OCI-LY3 (cell line): ENCODE results near the gene CEP57L1.

Experiments used
- H2AFZ ChIP-seq: fragments of 200-600, 300-600 bp; shearing (Covaris generic); 2 replicates; pipeline ENCODE4 v1.6.0; 2014; ENCODE audit warnings: antibody characterized with exemption, low read depth, low read length
- H3K27ac ChIP-seq: fragments of 200-600, 300-600 bp; sonication (generic); 2 replicates; pipeline ENCODE4 v1.5.1; 2014; ENCODE audit warnings: mild to moderate bottlenecking, low read length, moderate library complexity, mixed read lengths
- H3K27me3 ChIP-seq: fragments of 200-600, 300-600 bp; sonication (generic); 2 replicates; pipeline ENCODE4 v1.6.1; 2014; ENCODE audit warnings: low read depth, low read length, mixed read lengths
- H3K36me3 ChIP-seq: fragments of 200-600, 300-600 bp; sonication (generic); replicated peaks from 2 replicates; pipeline ENCODE3; 2014; ENCODE audit warnings: low read depth, low read length, mixed read lengths
- H3K4me1 ChIP-seq: fragments of 300-600, 200-600 bp; sonication (generic); 2 replicates; pipeline ENCODE4 v1.6.1; 2014; ENCODE audit warnings: low read length, mixed read lengths
- H3K4me2 ChIP-seq: fragments of 200-600, 300-600 bp; sonication (generic); 2 replicates; pipeline ENCODE4 v1.6.1; 2014; ENCODE audit warnings: low read length, mixed read lengths
- H3K4me3 ChIP-seq: fragments of 300-600, 200-600 bp; sonication (generic); 2 replicates; pipeline ENCODE4 v1.5.1; 2014; ENCODE audit warnings: antibody characterized with exemption, mild to moderate bottlenecking, low read length, moderate library complexity
- H3K79me2 ChIP-seq: fragments of 300-600, 200-600 bp; shearing (Covaris generic); 2 replicates; pipeline ENCODE4 v1.6.1; 2014; ENCODE audit warnings: mild to moderate bottlenecking, low read length, mixed read lengths
- H3K9ac ChIP-seq: fragments of 300-600, 200-600 bp; shearing (Covaris generic); 2 replicates; pipeline ENCODE4 v1.6.0; 2014; ENCODE audit warnings: mild to moderate bottlenecking, low read length, moderate library complexity
- H3K9me3 ChIP-seq: fragments of 200-600, 300-600 bp; shearing (Covaris generic); 2 replicates; pipeline ENCODE4 v1.6.1; 2014; ENCODE audit warnings: low read length, mixed read lengths; ENCODE audit not compliant: insufficient read depth
- H4K20me1 ChIP-seq: fragments of 200-600, 300-600 bp; sonication (generic); 2 replicates; pipeline ENCODE4 v1.6.1; 2016; ENCODE audit warnings: low read length, mixed read lengths; ENCODE audit not compliant: insufficient read depth
- CTCF ChIP-seq: fragments of 200-600, 300-600 bp; sonication (generic); IDR thresholded peaks from 2 replicates; pipeline ENCODE4 v1.5.1; 2014; ENCODE audit warnings: antibody characterized with exemption, low read length, low read depth
- EZH2phosphoT487 ChIP-seq: fragments of 200-600 bp; shearing (Covaris generic); IDR thresholded peaks from 2 replicates; pipeline ENCODE4 v1.6.1; 2018; ENCODE audit warnings: antibody characterized with exemption, mixed run types, low read depth

Gene CEP57L1

GRCh38 chr6:109091314-109092024, 3.8 kb upstream of the CEP57L1 start:
- Histone ChIP-seq H3K9ac (no peak overlapping the region), H3K4me2 (no peak overlapping the region), H4K20me1 (no peaks in the 10 kb centered on the region), H3K27me3 (no peaks in the 10 kb centered on the region), H3K27ac (no peak overlapping the region), H3K4me3 (no peak overlapping the region), H3K36me3 (no peaks in the 10 kb centered on the region), H2AFZ (no peak overlapping the region), H3K4me1 (peaks cover 15% of the 10 kb centered on the region), H3K79me2 (no peaks in the 10 kb centered on the region), H3K9me3 (no peaks in the 10 kb centered on the region)
- TF ChIP-seq EZH2phosphoT487: no peak
- TF ChIP-seq CTCF: no peak

DNA sequence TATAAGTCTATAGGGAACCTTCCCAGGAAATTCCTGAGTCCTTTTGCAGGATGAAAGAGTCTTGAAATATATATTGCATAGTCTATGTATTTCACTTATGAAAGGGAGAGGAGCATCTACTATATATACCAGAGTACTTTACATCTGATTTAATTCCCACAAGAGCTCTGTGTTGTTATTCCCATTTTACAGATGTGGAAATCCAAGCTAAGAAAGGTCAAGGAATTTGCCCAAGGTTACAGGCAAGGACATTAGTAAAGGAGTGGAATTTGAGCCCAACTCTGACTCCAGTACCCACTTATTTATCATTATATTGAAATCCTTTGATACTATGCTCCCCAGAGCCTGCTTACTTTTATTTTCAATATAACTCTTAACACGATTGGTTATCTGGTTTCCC, 3.2 kb upstream of the CEP57L1 start:
- Histone ChIP-seq H3K27me3 (no peaks in the 10 kb centered on the region), H3K4me3 (no peak overlapping the region), H3K4me1 (peaks cover 15% of the 10 kb centered on the region), H3K79me2 (no peaks in the 10 kb centered on the region), H3K36me3 (no peaks in the 10 kb centered on the region), H3K4me2 (no peak overlapping the region), H3K9ac (no peak overlapping the region), H2AFZ (no peak overlapping the region), H4K20me1 (no peaks in the 10 kb centered on the region), H3K27ac (no peak overlapping the region), H3K9me3 (no peaks in the 10 kb centered on the region)
- TF ChIP-seq CTCF (no peak), EZH2phosphoT487 (no peak)

DNA sequence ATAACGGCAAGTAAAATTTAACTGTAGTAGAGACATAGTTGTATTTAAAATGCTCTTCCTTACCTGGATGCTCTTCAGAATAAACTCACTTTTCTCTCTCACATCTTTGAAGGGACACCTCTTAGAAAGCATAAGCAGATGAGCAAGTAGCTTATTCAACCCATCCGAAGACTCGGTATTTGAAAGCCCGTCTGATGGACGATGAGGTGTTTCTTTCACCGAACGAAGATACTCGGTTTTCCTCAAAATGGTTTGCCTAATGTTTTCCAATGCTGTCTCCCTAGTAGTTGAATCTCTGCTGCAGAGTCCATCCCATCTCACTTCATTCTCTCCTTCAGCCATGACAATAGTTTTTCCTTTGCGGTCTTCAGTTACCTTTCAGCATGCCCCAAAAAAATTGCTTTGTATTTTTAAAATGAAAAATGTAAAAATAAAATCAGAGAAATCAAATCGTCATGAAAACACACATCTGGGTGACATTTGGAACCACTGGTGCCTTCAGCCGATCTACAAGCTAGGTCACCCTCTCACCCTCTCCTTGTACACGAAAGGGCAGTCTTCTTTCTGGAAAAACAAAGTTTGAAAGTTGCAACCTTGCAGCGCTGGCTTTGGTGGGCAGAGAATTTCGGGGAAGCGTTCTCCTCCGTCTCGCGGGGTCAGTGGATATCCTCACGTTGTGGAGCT, 1.4 kb upstream of the CEP57L1 start:
- Histone ChIP-seq H3K4me3 (peak overlapping the region; percentile 96), H2AFZ (no peak overlapping the region)
- no peak for TF ChIP-seq EZH2phosphoT487
- TF ChIP-seq CTCF: no peak

DNA sequence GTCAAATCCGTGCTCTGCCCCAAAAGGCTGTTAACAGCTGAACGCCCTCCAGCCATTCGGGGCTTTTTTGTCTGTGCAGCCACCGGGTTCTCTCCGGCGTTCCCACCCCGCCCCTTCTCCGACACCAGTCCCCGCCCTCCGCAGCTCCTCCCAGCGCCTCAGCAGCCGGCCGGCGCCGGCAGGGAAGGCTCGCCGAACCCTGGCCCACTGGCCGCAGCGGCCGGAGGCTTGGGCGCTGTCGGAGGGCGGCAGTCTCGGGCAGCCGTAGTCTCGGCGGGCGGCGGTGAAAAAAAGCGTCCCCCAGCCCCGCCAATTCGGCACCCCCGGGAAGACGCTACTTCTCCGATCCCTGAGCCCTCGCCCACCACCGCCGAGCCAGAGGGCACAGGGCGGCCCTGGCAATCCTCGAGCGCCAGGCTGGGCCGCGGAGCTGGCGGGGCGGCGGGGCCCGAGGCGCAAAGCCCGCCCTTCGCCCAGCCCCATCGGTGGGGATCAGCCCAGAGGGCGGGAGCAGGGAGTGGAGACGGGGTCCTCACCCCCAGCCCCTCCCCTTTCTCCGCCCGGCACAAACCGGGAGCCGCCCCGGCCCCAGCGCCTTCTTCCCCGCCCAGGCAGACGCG, 781 bp upstream of the CEP57L1 start, which contains the start of gene SESN1:
Gene SESN1, minus strand, starts transcription at position 431 of the 620 bp plus-strand sequence. CDS start 773 bp downstream, outside the sequence.
- Histone ChIP-seq H4K20me1 (no peaks in the 10 kb centered on the region), H3K36me3 (no peaks in the 10 kb centered on the region), H3K4me3 (peak within 1 kb of the TSS; percentile 96), H3K27me3 (no peaks in the 10 kb centered on the region), H3K79me2 (no peaks in the 10 kb centered on the region), H3K9me3 (no peaks in the 10 kb centered on the region), H3K4me2 (peak within 1 kb of the TSS; percentile 89), H3K27ac (peak within 1 kb of the TSS; percentile 91), H3K9ac (peak within 1 kb of the TSS; percentile 97), H3K4me1 (peaks cover 15% of the 10 kb centered on the region), H2AFZ (peak within 1 kb of the TSS; percentile 92)
- no peak for TF ChIP-seq EZH2phosphoT487
- TF ChIP-seq CTCF: no peak

More for the DNA sequence above, 1.4 kb upstream of the CEP57L1 start:
- peak overlapping the region; percentile 89 for H3K4me2 ChIP-seq
- H3K4me1 ChIP-seq: peaks cover 15% of the 10 kb centered on the region
- H3K79me2 ChIP-seq: no peaks in the 10 kb centered on the region
- no peak overlapping the region for H3K27ac ChIP-seq
- no peaks in the 10 kb centered on the region for H3K36me3 ChIP-seq
- no peaks in the 10 kb centered on the region for H3K27me3 ChIP-seq
- H4K20me1 ChIP-seq: no peaks in the 10 kb centered on the region
- no peaks in the 10 kb centered on the region for H3K9me3 ChIP-seq
- peak overlapping the region; percentile 97 for H3K9ac ChIP-seq
